ENCODE data around the gene FNBP1. TPM values are rescaled to one million over a fixed set of nuclear protein-coding genes. Genes with fewer than 3 reads are reported as not detected.

The FNBP1 gene
- total and polyA plus RNA-seq, 2 of the 13 experiments (the other 11 are each of a cell fraction or from before 2014, with no cell fraction given): 5.4 to 19.5 TPM

DNA sequence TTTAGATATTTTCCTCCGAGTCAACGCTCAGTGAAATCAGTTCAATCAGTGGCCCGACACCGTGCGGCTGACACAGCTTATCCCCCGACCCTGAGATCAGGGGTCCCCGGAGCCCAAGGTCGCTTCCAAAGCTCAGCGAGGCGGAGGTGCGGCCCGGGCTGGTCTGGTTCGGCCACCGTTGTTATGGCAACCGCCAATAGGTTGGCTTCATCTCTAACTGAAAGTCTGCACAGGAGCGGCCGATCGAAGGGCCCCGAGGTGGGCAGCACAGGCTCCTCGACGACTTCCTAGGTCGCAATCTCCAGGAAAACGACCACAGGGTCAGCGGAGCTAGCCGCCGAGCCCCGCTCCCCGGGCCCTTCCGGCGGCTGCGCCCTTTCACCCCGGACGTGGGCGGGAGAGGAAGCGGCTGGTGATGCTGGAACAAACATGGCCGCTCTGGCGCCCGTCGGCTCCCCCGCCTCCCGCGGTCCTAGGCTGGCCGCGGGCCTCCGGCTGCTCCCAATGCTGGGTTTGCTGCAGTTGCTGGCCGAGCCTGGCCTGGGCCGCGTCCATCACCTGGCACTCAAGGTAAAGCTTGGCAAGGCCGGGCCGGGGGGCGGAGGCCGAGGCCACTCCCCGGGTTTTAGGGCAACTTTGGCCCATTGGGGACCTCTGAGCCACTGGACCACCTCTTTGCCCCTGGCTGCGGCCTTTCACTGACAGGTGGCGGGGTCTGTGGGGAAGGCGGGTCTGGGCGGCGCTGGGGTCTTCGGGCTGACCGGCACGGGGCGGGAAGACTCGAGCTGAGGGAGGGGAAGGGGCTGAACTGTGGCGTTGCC, 10.7 kb upstream of the FNBP1 start, which contains the start of gene GPR107 (continued):
- TF ChIP-seq, protein P1, sequence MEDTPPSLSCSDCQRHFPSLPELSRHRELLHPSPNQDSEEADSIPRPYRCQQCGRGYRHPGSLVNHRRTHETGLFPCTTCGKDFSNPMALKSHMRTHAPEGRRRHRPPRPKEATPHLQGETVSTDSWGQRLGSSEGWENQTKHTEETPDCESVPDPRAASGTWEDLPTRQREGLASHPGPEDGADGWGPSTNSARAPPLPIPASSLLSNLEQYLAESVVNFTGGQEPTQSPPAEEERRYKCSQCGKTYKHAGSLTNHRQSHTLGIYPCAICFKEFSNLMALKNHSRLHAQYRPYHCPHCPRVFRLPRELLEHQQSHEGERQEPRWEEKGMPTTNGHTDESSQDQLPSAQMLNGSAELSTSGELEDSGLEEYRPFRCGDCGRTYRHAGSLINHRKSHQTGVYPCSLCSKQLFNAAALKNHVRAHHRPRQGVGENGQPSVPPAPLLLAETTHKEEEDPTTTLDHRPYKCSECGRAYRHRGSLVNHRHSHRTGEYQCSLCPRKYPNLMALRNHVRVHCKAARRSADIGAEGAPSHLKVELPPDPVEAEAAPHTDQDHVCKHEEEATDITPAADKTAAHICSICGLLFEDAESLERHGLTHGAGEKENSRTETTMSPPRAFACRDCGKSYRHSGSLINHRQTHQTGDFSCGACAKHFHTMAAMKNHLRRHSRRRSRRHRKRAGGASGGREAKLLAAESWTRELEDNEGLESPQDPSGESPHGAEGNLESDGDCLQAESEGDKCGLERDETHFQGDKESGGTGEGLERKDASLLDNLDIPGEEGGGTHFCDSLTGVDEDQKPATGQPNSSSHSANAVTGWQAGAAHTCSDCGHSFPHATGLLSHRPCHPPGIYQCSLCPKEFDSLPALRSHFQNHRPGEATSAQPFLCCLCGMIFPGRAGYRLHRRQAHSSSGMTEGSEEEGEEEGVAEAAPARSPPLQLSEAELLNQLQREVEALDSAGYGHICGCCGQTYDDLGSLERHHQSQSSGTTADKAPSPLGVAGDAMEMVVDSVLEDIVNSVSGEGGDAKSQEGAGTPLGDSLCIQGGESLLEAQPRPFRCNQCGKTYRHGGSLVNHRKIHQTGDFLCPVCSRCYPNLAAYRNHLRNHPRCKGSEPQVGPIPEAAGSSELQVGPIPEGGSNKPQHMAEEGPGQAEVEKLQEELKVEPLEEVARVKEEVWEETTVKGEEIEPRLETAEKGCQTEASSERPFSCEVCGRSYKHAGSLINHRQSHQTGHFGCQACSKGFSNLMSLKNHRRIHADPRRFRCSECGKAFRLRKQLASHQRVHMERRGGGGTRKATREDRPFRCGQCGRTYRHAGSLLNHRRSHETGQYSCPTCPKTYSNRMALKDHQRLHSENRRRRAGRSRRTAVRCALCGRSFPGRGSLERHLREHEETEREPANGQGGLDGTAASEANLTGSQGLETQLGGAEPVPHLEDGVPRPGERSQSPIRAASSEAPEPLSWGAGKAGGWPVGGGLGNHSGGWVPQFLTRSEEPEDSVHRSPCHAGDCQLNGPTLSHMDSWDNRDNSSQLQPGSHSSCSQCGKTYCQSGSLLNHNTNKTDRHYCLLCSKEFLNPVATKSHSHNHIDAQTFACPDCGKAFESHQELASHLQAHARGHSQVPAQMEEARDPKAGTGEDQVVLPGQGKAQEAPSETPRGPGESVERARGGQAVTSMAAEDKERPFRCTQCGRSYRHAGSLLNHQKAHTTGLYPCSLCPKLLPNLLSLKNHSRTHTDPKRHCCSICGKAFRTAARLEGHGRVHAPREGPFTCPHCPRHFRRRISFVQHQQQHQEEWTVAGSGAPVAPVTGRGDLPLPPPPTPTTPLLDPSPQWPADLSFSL (CRISPR knock-in tag; IDR thresholded peaks at IDR 0.05): no peak
- TF ChIP-seq ZBTB44 (CRISPR knock-in tag; IDR thresholded peaks at IDR 0.05) (no peak), ZNF329 (CRISPR knock-in tag; IDR thresholded peaks at IDR 0.05; ENCODE audit: low read depth) (peak; percentile 68; the same call in 1 of the 2 replicates), ZMYM2 (CRISPR knock-in tag; IDR thresholded peaks at IDR 0.05) (0 out of 2 replicates have a peak, but pooled peaks have one; percentile 43), YY1 (IDR thresholded peaks at IDR 0.05; ENCODE audit: insufficient read depth, insufficient replicate concordance, low read depth, low read length) (peak; percentile 97), RBM39 (IDR thresholded peaks at IDR 0.05; ENCODE audit: low read depth, low read length, poor library complexity, severe bottlenecking) (peak; percentile 54), DPF2 (CRISPR knock-in tag; IDR thresholded peaks at IDR 0.05; ENCODE audit: borderline replicate concordance, low read depth) (no peak), POLR2A (IDR thresholded peaks at IDR 0.05; ENCODE audit: insufficient read depth in 1 of 2, low read depth in 2 of 2, low read length in 2 of 2) (peak; percentile 79 to 86), EP300 (IDR thresholded peaks at IDR 0.05; ENCODE audit: low read depth in 2 of 2, low read length in 2 of 2) (0 out of 4 replicates have a peak, but pooled peaks of 1 of the 2 experiments have one; percentile 27), EP300 (CRISPR knock-in tag; IDR thresholded peaks at IDR 0.05; ENCODE audit: borderline replicate concordance) (no peak), NR1H2 (CRISPR knock-in tag; IDR thresholded peaks at IDR 0.05; ENCODE audit: borderline replicate concordance, low read depth) (no peak), SNAI1 (CRISPR knock-in tag; IDR thresholded peaks at IDR 0.05; ENCODE audit: borderline replicate concordance) (peak; percentile 82; the same call in 1 of the 2 replicates), TCF7 (IDR thresholded peaks at IDR 0.05; ENCODE audit: low read depth) (no peak), JDP2 (CRISPR knock-in tag; IDR thresholded peaks at IDR 0.05; ENCODE audit: borderline replicate concordance) (no peak)
- TF ChIP-seq, protein P2, sequence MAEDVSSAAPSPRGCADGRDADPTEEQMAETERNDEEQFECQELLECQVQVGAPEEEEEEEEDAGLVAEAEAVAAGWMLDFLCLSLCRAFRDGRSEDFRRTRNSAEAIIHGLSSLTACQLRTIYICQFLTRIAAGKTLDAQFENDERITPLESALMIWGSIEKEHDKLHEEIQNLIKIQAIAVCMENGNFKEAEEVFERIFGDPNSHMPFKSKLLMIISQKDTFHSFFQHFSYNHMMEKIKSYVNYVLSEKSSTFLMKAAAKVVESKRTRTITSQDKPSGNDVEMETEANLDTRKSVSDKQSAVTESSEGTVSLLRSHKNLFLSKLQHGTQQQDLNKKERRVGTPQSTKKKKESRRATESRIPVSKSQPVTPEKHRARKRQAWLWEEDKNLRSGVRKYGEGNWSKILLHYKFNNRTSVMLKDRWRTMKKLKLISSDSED (CRISPR knock-in tag; IDR thresholded peaks at IDR 0.05): no peak
- TF ChIP-seq, protein P3, sequence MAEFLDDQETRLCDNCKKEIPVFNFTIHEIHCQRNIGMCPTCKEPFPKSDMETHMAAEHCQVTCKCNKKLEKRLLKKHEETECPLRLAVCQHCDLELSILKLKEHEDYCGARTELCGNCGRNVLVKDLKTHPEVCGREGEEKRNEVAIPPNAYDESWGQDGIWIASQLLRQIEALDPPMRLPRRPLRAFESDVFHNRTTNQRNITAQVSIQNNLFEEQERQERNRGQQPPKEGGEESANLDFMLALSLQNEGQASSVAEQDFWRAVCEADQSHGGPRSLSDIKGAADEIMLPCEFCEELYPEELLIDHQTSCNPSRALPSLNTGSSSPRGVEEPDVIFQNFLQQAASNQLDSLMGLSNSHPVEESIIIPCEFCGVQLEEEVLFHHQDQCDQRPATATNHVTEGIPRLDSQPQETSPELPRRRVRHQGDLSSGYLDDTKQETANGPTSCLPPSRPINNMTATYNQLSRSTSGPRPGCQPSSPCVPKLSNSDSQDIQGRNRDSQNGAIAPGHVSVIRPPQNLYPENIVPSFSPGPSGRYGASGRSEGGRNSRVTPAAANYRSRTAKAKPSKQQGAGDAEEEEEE (CRISPR knock-in tag; IDR thresholded peaks at IDR 0.05; ENCODE audit: borderline replicate concordance): no peak
